ENCODE results near the gene MMP21. TPM values are rescaled to one million over a fixed set of nuclear protein-coding genes. Genes with fewer than 3 reads are reported as not detected.
A peak's percentile ranks its signal among the peaks of the same experiment; 100 is the strongest.

The MMP21 gene, protein sequence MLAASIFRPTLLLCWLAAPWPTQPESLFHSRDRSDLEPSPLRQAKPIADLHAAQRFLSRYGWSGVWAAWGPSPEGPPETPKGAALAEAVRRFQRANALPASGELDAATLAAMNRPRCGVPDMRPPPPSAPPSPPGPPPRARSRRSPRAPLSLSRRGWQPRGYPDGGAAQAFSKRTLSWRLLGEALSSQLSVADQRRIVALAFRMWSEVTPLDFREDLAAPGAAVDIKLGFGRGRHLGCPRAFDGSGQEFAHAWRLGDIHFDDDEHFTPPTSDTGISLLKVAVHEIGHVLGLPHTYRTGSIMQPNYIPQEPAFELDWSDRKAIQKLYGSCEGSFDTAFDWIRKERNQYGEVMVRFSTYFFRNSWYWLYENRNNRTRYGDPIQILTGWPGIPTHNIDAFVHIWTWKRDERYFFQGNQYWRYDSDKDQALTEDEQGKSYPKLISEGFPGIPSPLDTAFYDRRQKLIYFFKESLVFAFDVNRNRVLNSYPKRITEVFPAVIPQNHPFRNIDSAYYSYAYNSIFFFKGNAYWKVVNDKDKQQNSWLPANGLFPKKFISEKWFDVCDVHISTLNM
- not detected in 2 replicates for total RNA-seq (2014; rRNA removed; shearing (Covaris generic))

DNA sequence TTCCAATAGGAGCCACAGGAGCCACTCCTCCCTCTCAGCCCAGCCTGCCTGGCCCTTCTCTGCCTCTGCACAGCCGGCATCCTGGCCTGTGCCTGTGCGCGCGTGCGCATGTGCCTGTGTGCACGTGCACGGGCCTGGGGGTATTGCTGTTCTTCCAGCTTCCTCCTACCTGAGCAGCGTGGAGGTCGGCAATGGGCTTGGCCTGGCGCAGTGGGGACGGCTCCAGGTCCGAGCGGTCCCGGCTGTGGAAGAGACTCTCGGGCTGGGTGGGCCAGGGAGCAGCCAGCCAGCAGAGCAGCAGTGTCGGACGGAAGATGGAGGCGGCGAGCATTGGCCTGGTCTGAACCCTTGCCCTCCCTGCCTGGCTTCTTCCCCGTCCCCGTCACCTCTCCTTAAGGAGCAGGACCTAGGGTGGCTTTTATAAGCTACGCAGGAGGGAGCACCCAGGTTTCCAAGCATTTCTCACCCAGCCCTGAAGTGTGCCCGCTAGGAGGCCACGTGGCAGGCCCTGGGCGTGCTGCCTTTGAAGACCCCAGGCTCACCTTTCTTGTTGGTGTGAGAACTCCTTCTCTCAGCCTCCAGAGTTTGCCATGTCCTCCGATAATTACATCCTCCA is at the start of gene MMP21:
Gene MMP21, minus strand, starts transcription at position 331 of the 616 bp plus-strand sequence. Its CDS starts 0 bp downstream, at position 331.
- no peak for DNase-seq (ENCODE audit: low spot score)

DNA sequence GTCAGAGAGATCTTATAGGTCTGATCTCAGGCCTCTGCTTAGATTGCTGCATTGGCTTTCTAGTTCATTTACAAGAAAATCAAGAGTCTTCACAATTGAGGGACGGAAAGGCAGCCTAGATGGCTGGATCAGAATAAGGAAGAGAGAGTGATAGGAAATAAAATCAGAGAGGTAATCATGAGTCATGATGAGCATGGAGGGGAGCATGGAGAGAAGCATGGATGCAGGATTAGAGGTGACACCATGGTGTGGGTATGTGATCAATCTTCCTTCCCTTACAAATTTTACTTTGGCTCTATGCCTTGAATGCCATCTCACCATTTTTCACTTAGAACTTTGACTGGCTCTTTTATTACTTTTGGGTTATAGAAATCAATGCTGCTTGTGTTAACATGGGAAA is 49.1 kb upstream of the MMP21 start:
- no peak for DNase-seq (ENCODE audit: low spot score)

DNA sequence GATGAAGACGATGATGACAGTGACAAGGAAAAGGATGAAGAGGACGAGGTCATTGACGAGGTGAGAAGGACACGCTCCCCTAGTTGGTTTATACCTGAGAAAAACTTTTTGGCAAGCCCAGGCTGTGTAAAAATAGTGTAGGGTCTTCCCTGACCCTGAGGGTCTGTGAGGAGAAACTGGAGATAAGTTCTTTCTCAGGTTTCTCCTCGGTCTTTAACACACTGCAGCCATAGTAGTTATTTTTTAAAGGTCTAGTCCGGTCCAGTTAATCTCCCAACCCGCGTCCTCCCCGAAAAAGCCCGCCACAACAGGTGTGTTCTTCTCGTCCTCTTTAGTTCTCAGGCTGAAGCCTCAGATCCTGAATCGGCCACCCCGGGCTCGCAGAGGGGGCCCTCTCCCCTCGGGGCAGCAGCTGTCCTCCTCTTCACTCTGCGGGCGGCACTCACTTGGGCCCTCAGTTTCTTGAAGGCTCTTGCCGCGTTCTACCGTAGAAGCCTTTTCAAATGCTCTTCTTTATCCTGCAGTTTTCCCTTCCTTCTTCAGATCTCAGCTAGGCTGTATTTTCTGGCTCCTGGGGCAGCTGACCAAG is 48.1 kb upstream of the MMP21 start:
- DNase-seq (ENCODE audit: low spot score): no peak

DNA sequence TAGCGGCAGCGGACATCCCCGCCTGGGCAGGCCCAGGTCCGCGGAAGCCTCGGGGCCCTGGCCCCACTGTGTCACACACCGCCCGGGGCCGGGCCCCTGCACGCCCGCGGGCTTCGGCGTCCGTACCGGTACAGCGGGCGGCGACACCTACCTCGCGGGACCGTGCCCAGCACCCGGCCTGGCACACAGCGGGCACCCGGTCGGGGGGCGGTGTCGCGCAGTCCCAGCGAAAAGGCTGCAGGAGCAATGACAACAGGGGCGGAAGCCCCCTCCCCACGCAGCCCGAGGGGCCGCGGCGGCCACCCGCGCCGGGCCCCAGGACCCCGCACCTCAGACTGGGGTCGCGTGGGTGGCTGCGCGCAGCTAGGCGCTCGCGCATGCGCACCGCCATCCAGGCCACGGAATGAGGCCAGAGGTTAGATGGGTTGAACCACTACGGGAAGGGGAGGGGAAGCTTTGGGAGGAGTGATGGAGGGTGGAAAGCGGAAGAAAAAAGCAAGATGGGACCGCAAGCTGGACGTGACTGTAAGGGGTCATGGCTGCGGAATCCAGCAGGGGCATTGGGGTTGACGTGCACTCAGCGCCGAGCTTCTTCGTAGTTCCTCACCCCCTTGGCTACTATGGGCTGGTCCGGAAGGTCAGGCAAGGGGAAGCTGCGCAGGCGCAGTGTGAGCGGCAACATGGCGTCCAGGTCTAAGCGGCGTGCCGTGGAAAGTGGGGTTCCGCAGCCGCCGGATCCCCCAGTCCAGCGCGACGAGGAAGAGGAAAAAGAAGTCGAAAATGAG is 47.4 kb upstream of the MMP21 start, which contains the start of the genes BCCIP and UROS:
Gene BCCIP, plus strand, starts transcription at position 669 of the 785 bp plus-strand sequence. Its CDS starts 12 bp downstream, at position 681.
Gene UROS, minus strand, starts transcription at position 381 of the 785 bp plus-strand sequence. CDS start 6,759 bp downstream, outside the sequence.
- peak; percentile 88 for DNase-seq (ENCODE audit: low spot score)

DNA sequence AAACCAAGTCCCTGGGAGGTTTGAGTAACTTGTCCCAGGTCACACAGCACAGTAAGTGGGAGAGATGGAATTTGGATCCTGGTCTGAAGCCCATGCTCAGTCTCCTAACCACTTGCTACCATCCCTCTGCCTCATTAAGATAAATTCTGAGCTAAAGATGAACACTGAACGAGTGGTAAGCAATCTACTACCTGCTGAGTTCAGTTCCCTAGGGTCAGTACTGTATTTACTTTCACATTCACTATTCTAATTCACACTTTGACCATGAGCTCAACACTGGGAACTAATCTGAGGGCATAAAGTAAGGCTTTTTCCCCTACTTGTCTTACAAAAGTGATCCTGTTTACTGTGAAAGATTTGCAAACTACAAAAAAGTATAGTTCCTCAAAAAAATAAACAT is 45.1 kb upstream of the MMP21 start:
- no peak for DNase-seq (ENCODE audit: low spot score)

DNA sequence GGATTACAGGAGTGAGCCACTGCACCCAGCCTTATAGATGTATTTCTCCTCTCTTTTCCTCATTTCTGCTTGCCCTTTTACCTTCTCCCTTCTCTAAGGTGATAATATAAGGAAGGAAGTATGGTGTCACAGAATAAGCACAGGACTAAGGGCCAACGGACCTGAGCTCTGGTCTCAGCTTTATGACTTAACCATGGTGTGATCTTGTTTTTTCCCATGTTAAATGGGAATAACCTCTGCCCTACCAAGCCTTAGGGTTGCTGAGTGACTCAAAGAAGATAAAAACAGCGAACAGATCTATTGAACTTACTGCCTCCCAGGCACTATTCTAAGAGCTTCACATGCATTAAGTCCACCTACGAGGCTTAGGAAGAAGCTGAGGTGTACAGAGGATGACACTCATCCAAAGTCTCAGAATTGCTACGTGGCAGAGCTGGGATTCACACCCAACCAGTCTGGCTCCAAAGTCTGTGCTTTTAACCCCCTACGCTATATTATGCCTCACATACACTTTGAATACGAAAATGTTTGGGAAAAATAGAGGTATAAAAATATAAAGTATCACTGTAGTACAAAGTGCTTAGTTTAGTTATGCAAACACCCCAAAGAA is 41.8 kb upstream of the MMP21 start:
- DNase-seq (ENCODE audit: low spot score): no peak

DNA sequence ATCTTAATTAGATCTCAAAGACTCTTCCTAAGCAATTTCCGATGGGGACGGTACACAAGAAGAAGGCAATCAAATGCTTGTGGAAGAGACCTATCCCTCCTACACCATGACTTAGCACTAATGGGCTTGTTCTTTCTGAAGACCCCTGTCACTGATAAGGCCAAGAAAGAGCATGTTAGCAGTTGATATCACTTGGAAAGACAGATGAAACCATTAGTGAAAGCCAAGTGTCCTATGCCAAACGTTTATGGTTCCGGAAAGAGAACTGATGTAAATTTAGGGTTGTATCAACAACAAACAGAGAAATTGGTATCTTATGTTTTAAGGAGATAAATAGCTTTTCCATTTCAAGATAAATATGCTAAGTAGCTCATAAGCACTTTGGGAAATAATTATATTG is 40.9 kb upstream of the MMP21 start:
- DNase-seq (ENCODE audit: low spot score): no peak

DNA sequence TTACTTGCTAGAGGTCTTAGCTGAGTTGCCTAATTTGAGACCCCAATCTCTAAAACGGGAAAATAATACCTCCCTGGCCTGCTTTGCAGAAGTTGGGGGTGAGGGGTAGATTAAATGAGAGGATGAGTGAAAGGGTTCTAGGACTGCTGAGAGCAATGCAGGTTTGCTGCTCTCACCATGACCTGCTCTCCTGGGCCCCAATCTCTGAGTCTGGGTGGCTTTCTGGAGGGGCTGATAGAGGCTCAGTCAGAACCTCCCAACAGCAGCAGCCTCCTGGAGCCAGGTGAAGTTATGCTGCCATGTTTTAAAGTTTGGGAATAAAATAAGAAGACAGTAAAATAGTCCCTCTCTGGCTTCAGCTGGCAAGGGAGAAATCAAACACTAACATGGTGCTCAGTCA is 40.1 kb upstream of the MMP21 start:
- no peak for DNase-seq (ENCODE audit: low spot score)

DNA sequence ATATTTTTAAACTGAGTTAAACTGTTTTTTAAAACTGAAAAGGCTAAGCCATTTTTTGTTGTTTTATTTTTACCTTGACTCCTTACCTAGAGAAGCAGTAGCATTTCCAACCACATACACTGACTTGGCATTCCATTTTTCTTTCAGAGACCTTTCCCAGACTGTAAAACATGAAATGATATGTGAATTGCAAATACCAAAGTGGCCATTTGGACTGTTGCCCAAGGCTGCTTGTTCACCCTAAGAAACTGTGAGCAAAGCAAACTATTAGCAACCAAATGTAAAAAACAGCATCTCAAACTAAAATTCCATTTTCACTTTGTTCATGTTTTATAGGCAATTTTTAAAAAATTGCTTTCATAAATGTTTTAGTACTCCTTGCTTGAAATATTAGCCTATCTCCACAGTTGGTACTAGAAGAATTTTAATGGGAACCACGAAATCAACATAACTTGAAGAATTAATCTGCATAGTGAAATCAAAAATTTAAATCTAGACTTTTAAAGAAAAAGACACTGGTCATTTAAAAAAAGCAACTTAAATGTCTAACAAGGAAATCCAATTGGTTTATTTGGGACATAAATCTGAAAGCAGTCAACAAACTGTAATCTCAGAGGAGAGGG is 36.6 kb upstream of the MMP21 start:
- no peak for DNase-seq (ENCODE audit: low spot score)

DNA sequence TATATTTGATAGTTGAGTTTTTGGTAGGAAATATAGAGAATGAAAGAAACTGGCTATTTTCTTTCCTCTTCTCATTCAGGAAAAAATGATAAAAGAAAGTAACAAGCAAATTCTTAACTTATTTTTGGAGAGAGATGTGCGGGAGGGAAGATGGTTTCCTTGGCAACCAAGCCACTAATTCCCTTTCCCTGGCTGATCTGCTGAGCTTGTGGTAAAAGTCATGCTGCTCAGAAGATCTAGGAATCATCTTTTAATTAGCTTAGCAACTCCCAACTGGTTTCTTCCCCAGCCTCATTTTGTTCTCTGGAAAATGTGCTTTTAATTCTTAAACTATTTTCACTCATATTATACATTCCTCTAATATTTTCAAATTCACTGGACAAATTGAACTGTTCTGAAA is 35.6 kb upstream of the MMP21 start:
- DNase-seq (ENCODE audit: low spot score): no peak

DNA sequence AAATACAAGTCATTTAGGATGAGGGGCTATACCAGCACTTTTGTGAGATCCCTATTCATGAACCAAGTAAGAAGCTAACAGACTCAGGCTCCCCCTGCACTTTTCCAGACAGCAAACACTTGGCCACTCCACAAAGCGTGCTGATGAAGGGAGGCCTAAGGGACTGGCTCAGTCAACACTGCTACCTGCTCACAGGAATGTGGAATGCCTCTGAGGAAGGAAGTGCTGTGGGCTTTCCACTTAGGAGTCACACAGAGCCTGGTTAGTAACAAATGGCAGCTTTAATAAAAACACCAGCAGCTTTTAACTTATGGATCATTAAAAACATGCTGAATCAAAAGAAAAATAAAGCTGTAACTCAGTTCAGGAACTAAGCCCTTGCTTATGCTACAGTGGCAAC is 32.4 kb upstream of the MMP21 start:
- no peak for DNase-seq (ENCODE audit: low spot score)

DNA sequence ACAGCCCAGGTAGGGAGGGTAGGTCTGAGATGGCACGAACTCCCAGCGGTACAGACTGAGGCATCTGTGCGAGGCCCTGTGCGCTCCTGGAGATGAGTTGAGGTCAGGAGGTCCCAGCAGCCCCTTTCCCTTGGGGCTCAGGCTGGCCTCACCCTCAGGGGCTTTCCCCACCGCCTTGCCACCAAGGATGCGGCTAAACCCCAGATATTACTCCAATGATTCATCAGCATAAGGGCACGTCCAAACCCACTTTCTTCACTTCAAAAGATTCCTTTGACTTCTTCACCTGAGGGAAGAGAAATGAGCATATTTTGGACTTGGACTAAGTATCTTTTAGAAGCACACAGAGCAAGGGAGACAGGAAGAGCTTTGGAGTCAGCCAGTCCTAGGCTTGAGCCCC is 27.1 kb upstream of the MMP21 start:
- no peak for DNase-seq (ENCODE audit: low spot score)

DNA sequence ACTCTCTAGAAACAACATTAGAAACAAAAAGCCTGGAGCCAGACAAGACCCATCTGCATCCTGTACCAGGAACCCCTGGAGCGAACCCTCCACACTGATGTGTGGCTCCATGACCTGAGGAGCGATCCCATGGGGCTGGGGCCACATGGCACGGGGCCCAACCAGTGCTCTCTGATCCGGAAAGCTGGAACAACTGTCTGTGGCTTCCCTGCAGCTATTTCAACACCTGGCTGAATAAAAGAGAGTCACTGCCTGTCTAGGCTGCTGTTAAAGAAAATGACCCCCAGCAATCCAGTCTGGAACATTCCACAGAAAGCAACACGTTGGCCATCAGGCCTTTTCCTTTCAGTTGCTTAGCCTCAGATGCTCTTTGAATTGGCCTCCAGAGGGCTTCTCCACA is 26.5 kb upstream of the MMP21 start:
- DNase-seq (ENCODE audit: low spot score): no peak

DNA sequence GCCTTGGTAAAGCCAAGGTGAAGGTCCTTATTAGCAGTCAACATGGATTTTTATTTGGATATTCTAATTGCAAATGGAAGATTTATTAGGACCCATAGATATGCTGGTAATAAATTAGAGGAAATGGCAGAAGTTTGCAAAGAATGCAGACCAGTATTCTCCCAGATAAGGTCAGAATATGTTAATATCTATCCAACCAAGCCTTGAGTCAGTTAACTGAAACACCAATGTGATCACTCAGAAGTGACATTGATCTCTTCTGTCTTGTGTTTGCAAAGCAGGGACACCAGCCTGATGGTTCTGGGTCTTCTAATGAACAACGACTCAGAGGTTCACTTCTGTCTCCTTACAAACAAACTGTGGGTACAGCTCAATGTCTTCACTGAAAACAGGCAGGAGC is 26.0 kb upstream of the MMP21 start:
- DNase-seq (ENCODE audit: low spot score): no peak

DNA sequence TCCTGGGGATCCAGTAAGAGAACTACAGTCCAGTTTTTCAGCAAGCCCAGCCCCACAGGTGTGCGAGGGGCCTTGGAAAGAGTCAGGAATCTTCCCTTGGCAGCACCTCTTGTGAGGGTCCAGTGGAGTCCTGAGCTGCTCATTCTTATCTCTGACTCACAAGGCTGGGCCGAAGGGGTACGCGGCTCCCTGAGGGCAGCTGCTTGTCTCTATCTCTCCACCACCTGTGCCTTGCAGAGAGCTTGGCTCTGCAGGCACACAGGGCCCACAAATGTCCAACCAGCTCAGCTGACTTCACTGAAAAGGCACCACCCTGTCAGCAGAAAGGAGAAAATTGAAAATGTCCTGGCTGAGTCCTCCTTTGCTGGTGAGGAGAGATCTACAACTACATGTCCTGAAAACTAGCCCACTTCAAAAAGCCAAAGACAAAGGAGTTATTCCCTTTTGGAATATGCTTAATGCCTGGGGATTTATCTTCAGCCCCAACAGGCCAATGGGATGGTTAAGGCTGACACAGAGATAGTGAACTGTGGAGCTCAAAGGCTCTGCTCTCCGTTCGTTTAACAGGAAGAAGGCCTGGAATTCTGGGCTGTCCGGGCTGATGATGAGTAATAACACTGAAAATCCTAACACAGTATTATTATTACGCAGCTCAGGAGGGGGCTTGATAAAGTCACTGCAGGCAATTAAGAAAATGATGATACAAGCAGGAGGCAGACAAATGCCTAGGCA is 24.0 kb upstream of the MMP21 start:
- no peak for DNase-seq (ENCODE audit: low spot score)

DNA sequence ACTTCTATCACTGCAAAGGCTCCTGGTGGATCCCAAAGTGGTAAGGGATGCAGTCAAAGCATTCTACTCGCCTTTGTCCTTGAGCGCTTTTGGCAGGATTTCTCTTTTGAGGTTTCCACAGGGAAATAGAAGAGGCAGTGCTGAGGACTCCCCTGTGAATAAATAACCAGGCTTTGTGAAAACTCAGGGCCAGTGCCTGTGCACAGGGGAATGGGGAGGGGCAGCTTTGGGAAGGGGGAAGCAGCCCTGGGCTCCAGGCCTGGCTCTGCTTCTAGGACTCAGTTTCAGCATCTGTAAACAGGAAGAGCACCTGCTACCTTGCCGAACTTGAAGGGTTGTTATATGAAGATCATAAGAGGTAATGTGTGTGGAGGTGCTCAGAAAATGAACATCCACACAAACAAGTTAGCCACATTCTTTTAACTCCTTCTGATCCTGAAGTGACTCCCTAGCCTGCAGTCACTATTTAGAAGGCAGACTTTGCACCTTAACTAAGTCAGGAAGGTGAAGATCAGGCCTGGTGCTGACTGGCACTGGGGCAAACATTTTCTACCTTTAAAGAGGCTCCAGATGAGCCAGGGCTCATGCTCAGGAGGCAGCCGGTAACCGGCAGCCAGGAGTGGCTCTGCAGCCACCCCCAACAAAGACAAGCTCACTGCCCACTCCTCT is 22.5 kb upstream of the MMP21 start:
- DNase-seq (ENCODE audit: low spot score): no peak

DNA sequence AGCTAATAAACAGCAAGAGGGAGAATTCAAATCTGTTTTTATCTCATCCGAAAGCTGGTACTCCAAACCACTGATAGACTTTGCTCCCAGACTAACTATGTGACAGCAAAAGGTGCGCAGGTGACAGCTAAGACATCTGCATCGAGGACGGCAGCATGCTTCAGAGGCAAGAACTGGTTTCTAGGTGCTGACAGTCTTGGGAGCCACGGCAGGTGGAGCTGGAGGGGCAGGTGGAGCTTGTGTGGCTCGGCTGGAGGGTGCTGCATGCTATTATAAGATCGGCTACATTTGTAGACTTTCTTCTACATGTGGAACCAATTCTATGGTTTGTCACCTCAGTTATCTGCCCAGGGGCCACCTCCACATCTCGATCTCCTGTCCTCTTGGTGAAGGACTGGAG is 21.8 kb upstream of the MMP21 start:
- no peak for DNase-seq (ENCODE audit: low spot score)

DNA sequence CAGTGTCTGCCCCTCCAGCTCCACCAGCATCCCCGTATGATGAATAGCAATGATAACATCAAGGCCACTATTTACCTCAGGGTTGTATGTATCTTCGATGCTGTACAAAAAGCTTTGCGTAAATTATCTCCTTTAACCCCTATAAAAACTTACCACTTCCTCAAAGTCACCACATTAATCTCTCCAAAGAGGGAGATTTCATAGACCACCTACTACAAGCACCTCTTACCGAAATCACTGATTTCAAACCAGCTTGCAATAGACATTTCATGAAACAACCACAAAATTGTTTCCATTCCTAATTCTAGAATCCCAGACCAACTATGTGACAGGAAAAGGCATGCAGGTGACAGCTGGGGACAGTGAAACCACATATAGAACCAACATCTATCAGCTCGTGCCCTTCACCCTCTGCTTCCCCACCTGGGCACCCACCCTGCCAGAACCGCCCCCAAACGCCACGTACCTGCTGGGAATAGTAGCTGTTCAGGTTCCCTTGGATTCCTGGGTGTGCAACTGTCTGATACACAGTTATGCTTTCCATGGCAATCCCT is 20.1 kb upstream of the MMP21 start:
- no peak for DNase-seq (ENCODE audit: low spot score)

DNA sequence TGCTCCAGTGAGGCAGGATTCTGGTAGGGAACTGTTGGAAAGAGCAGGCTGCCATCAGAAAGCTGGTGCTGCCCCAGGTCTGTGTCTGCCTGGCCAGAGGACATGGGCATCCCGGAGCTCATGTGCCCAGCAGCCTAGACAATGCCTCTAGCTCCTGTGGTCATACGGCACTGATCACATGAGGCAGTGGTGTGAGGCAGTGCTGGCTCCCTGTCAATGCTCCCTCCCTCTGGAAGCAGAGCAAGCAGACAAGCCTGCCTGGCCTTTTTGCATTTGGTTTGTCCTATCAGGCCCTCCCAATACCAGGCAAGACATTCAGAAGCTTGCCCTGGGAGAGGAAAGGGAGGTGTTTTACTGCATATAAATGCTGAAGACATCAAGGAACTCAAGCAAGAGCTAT is 19.5 kb upstream of the MMP21 start:
- DNase-seq (ENCODE audit: low spot score): no peak
